HepG2 (cell line): ENCODE data around the gene GOLGA6L4.
"Not testable (repeated sequence)": the region's sequence is repeated elsewhere in the genome, so short reads cannot be mapped to it uniquely, and the experiment has no call there.

ENCODE experiments used
- GPBP1L1 ChIP-seq: sonication (generic); formaldehyde crosslinking; IDR thresholded peaks from 2 replicates; pipeline ENCODE4 v1.5.0; 2020; ENCODE audit warnings: mild to moderate bottlenecking, missing genetic modification reagents
- KLF16 ChIP-seq, 2 experiments: sonication (generic) in 1 of 2; formaldehyde crosslinking in 1 of 2; IDR thresholded peaks; 2 replicates each; pipeline versions ENCODE4 v1.6.1 to v1.8.0; 2016 to 2023; ENCODE audit warnings: missing genetic modification reagents in 2 of 2, missing compliant biosample characterization in 1 of 2
- ZNF644 ChIP-seq: IDR thresholded peaks from 2 replicates; pipeline ENCODE4 v1.6.1; 2016; ENCODE audit warnings: low read depth

- TF ChIP-seq GPBP1L1 (CRISPR knock-in tag); KLF16 (CRISPR knock-in tag; IDR thresholded peaks at IDR 0.05); ZNF644 (CRISPR knock-in tag): not testable (repeated sequence)
These were observed 40.0 kb upstream of the GOLGA6L4 start for GRCh38 chr15:84195603-84196002.
